Naive B cell (primary cell): ENCODE measurements around the gene ASB10. TPM values are rescaled to one million over a fixed set of nuclear protein-coding genes. Genes with fewer than 3 reads are reported as not detected.

ENCODE experiments used
- ATAC-seq, 2 donors: fragments of 150-1000 bp; cut with Tn5 transposase; 2 replicates each; pipeline ENCODE4 v1.10.0; 2021; ENCODE audit warnings: low read depth in 2 of 2, mild to moderate bottlenecking in 2 of 2, moderate library complexity in 2 of 2
- DNase-seq: peaks from one replicate; pipeline ENCODE4 v3.0.0; 2022
- H3K27ac Mint-ChIP-seq, 6 donors: one replicate each; pipeline ENCODE4 v1.8.0; 2020 to 2022; ENCODE audit warnings: mild to moderate bottlenecking in 6 of 6, mixed read lengths in 6 of 6, moderate library complexity in 5 of 6, inconsistent platforms in 2 of 6
- H3K27me3 Mint-ChIP-seq, 3 donors: one replicate each; pipeline ENCODE4 v1.8.0; 2021 to 2022; ENCODE audit warnings: mixed read lengths in 3 of 3, mild to moderate bottlenecking in 1 of 3
- H3K36me3 Mint-ChIP-seq, 2 donors: one replicate each; pipeline ENCODE4 v1.8.0; 2020 to 2022; ENCODE audit warnings: mixed read lengths in 2 of 2, inconsistent platforms in 1 of 2, mild to moderate bottlenecking in 1 of 2
- H3K4me1 Mint-ChIP-seq, 3 donors: one replicate each; pipeline ENCODE4 v1.8.0; 2020 to 2022; ENCODE audit warnings: mixed read lengths in 3 of 3, inconsistent platforms in 1 of 3, mild to moderate bottlenecking in 1 of 3, moderate library complexity in 1 of 3
- H3K4me3 Mint-ChIP-seq, 8 donors: one replicate each; pipeline ENCODE4 v1.8.0; 2020 to 2022; ENCODE audit warnings: mild to moderate bottlenecking in 8 of 8, mixed read lengths in 8 of 8, moderate library complexity in 8 of 8, inconsistent platforms in 2 of 8
- H3K9me3 Mint-ChIP-seq, 7 donors: one replicate each; pipeline ENCODE4 v1.8.0; 2020 to 2022; ENCODE audit warnings: mixed read lengths in 7 of 7, mild to moderate bottlenecking in 5 of 7, inconsistent platforms in 2 of 7, moderate library complexity in 1 of 7
- polyA plus RNA-seq, 6 donors: library from polyadenylated mRNA; unstranded; fragments of 300-500 nt; fragmentation: Illumina TruSeq; gene quantifications; one replicate each; pipeline ENCODE4 v1.2.3, GENCODE V29; 2021; ENCODE audit warnings: low read depth in 6 of 6

ASB10 gene
- polyA plus RNA-seq, 6 donors from 2014 or later, result not detected

DNA sequence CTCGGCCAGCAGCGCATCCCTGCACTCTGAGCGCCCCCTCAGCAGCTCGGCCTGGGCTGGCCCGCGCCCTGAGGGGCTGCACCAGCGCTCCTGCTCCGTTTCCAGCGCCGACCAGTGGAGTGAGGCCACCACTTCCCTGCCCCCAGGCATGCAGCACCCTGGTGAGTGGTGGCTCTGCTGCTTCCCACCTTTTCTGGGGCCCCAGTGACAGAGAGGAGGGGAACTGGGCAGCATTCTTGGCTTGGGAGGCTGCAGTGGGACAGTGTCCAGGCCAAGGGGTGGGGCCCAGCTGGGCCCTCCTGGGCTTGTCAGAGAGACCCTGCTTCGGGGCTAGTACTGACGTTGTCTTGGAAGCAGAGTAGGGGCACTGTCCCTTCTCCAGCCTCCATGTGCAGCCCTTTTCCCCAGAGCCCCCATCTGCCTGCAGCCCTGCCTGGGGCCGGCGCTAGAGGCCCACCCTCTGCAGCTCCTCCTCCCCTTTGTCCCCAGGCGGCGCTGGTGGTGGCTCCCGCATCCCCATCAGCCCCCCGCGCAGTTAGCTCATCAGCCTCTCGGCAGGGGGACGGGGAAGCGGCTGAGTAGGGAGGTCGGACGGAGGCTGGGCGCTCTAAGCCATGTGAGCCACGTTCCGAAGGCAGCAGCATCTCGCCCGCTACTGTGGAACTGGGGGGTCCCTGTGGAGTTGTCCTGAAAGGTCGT lies 48.7 kb downstream of the ASB10 start:
- Mint-ChIP-seq H3K4me3 (no peak overlapping the region), H3K9me3 (no peaks in the 10 kb centered on the region), H3K4me1 (no peaks in the 10 kb centered on the region), H3K27me3 (peaks cover 4 to 13% (median 9%) of the 10 kb centered on the region in 3 donors), H3K27ac (no peak overlapping the region), H3K36me3 (no peaks in the 10 kb centered on the region)
- DNase-seq (no peak), ATAC-seq (no peak)

DNA sequence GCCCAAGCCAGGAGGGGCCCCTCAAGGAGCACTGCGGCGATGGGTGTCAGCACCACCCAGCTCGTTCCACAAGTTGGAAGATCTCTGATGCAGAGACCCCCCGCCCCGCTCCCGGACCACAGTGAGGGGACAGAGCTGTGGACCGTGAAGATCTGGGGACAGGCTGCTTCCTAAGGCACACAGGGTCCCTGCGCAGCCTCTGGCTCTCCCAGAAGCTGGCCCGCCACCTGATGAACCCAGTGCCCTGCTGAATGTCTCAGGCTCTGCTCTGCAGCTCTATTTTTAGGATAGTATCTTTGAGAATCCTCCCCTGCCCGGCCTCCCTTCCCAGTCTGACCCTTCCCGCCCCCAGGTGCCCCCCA lies 49.3 kb downstream of the ASB10 start:
- Mint-ChIP-seq H3K4me1 (no peaks in the 10 kb centered on the region), H3K27ac (no peak overlapping the region), H3K4me3 (no peak overlapping the region), H3K27me3 (peaks cover 4 to 10% (median 9%) of the 10 kb centered on the region in 3 donors), H3K9me3 (no peaks in the 10 kb centered on the region), H3K36me3 (no peaks in the 10 kb centered on the region)
- DNase-seq, result no peak
- ATAC-seq, result no peak

DNA sequence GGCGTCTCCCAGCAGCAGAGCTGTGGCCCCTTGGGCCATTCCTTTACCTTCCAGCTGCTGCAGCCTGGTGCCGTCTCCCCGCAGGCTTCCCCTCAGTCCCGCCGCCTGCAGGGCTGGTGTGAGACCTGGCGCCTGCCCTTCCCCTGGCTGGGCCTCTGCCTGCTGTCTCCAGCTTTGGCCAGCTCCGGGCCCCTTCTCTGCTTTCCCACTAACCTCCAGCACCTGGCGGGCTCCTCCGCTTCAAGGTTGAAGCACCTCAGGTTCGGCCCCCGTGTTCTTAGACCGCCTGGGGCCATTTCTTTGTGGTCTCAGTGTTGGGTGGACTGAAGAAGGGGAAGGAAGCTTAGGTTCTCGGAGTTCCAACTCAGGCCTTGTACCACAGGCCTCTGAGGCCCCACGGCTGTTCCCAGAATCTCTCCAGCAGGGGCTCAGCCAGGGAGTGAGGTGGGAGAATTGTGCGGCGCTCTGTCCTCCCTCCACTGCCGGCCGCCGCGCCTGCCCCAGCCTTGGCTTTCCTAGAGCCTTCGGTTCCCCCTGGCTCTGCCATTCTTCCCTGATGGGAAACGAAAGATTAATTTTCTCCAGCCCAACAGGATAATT lies 49.9 kb downstream of the ASB10 start:
- no peak overlapping the region for H3K4me3 Mint-ChIP-seq
- H3K36me3 Mint-ChIP-seq, result no peaks in the 10 kb centered on the region
- DNase-seq, result no peak
- ATAC-seq, result no peak
- no peaks in the 10 kb centered on the region for H3K4me1 Mint-ChIP-seq
- H3K27ac Mint-ChIP-seq, result no peak overlapping the region
- peaks cover 4 to 10% (median 9%) of the 10 kb centered on the region in 3 donors for H3K27me3 Mint-ChIP-seq
- H3K9me3 Mint-ChIP-seq, result peaks cover 0 to 2% (median 0%) of the 10 kb centered on the region in 7 donors

DNA sequence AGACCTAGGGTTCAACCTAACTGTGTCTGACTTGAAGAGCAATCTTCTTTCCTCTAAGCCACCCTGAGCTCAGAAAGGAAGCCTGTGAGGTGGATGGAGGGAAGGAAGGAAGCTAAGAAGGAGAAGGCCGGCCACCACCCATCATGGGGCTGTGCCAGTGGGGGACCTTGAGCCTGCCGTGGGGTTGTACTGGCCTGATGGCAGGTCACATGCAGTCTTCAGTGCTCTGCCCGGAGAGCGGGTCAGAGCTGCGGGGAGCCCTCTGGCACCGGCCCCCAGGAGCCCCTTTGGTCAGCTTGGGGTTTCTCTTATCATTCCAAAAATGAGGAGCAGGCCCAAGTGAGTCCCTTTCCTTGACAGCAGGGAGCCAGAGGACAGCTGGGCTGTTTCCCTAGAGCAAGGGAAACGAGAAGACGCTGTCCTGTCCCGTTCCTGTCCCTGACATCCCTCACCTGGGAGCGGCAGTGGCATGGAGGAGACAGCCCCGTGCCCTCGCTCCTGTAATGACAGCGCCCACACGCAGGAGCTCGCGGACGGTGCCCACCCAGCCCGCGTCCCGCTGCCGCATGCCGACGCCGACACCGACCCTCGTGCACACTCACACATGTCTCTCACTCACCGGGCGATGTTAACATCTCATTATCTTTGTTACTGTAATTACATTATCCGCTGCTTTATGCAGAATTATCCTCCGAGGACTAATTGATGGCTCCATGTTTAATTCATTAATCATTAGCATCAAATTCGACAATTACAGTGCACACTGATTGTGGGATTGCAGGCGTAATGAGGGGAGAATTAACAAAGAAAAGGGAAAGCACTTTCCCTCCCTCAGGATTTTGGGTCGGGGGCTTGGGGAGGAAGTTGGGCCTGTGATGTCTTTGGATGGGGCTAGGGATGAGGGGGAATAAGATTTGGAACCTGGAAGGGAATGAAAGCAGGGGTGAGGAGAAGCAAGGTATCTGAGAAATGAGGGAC lies 50.9 kb downstream of the ASB10 start:
- Mint-ChIP-seq H3K4me1 (no peaks in the 10 kb centered on the region), H3K27ac (peak overlapping the region in 1 of 6 donors; percentile 80), H3K4me3 (no peak overlapping the region), H3K9me3 (peaks cover 0 to 2% (median 0%) of the 10 kb centered on the region in 7 donors), H3K27me3 (peaks cover 4 to 10% (median 9%) of the 10 kb centered on the region in 3 donors), H3K36me3 (no peaks in the 10 kb centered on the region)
- ATAC-seq (no peak), DNase-seq (no peak)

DNA sequence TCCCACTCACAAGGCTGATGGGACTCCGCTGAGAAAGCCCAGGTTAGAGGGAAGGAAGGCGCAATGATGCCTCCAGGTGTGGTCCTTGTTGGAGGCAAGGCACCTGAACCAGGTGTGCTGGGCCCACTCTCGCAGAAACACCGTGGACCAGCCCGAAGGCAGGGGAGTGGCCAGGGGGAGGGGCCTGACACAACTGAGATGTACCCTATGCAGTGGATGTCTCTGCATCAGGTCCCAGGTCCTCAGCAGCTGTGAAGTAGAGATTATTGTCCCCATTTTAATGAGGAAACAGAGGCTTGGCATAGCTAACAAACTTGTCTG lies 51.6 kb downstream of the ASB10 start:
- peaks cover 0 to 2% (median 0%) of the 10 kb centered on the region in 7 donors for H3K9me3 Mint-ChIP-seq
- ATAC-seq (no peak), DNase-seq (no peak)
- no peaks in the 10 kb centered on the region for H3K36me3 Mint-ChIP-seq
- H3K4me3 Mint-ChIP-seq, result no peak overlapping the region
- H3K27me3 Mint-ChIP-seq, result peaks cover 4 to 10% (median 9%) of the 10 kb centered on the region in 3 donors
- no peak overlapping the region for H3K27ac Mint-ChIP-seq
- H3K4me1 Mint-ChIP-seq, result no peaks in the 10 kb centered on the region

DNA sequence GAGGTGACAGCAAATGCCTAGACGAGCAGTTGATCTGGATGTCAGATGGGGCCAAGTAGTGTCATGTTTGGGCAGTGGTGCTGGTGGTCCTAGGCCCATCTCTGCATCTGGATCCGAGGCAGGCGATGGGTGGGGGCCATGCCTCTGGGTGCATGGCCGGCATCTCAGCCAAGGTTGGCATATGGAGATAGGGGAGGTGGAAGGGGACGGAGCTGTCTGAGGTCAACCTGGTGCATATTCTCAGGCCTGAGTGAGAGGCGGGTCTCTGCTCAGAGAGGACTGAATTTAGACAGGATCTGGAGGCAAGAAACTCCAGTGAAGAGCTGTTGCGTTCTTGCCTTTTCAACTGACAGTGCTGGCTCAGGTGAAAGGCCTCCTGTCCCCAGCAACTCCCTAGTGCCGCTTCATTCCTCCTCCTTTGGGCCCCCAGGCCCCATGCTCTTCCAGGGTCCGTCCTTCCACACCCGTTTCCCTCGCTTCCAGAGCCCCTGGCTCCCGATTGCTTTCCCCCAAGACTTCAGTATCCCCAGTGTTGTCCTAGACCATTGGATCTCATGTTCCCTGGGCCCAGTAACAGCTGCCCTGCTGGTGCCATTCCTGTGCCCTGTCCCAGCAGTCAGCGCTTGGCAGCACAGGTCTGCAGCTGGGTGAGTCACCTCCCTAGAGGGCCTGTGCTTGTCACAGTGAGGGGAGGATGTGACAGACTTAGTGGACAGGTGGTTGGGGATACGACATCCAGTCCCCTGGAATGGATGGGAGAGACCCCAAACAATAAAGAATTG lies 52.1 kb downstream of the ASB10 start:
- DNase-seq (no peak), ATAC-seq (no peak)
- Mint-ChIP-seq H3K27me3 (peaks cover 4 to 10% (median 9%) of the 10 kb centered on the region in 3 donors), H3K9me3 (peaks cover 0 to 2% (median 0%) of the 10 kb centered on the region in 7 donors), H3K4me3 (no peak overlapping the region), H3K36me3 (no peaks in the 10 kb centered on the region), H3K4me1 (no peaks in the 10 kb centered on the region), H3K27ac (no peak overlapping the region)

DNA sequence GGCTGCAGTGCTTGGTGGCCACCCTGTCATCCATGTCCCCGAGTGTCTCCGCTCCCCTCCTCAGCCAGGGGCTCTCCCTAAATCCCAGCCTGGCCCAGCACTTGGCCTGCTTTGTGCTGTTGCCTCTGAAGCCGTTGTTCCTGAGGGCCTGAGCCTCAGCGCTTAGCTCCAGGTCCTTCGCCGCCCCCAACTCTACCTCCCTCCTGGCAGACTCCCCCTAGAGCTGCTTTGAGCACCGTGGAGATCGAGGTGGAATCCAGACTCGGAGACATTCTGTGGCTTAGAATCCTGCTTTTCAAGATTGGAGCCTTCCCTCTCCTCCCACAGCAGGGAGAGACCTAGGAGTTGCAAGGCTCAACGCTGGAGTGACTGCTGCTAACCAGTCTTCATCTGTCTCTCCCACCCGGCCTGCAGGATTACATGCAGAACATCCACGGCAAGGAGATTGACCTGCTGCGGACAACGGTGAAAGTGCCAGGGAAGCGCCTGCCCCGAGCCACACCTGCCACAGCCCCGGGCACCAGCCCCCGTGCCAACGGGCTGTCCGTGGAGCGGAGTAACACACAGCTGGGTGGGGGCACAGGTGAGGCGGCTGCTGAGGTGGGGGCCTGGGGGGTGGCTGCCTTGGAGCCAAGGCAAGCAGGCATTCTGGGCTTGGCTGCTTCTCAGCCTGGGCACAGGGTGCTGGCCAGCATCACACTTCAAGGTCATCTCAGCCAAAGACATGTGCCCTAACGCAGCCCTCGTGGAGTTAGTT lies 52.9 kb downstream of the ASB10 start:
- no peak overlapping the region for H3K4me3 Mint-ChIP-seq
- DNase-seq (no peak), ATAC-seq (no peak)
- H3K9me3 Mint-ChIP-seq, result peaks cover 0 to 2% (median 0%) of the 10 kb centered on the region in 7 donors
- no peaks in the 10 kb centered on the region for H3K36me3 Mint-ChIP-seq
- H3K27ac Mint-ChIP-seq, result no peak overlapping the region
- no peaks in the 10 kb centered on the region for H3K4me1 Mint-ChIP-seq
- H3K27me3 Mint-ChIP-seq, result peaks cover 4 to 8% (median 6%) of the 10 kb centered on the region in 3 donors

DNA sequence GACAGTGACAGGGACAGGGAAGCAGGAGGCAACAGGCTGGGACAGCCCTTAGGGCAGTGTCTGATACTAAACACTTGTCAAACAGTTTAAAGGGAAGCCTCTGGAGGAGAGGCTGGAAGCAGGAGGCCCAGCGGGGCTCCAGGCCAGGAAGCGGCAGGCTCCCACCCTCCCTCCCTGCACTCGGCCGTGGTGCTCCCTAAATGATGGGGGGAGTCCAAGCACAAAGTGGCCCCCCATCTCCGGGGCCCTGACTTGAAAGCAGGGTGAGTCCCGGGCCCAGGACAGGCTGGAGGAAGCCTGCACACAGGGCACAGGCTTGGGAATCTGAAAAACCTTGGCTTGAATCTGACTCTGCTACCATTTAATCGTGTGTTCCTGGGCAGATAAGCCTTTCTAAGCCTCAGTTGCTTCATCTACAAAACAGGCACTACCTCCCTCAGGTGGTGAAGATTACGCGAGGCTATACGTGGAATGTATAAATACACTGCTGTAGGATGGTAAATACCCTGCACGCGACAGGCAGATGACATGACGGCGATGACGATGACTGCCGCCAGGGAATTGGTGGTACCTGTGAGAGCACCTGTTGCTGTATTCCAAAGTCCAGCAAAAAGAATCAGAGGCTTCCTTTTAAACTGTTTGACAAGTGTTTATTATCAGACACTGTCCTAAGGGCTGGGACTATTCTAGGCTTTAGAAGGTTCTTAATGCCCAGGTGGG lies 53.6 kb downstream of the ASB10 start:
- H3K36me3 Mint-ChIP-seq, result no peaks in the 10 kb centered on the region

DNA sequence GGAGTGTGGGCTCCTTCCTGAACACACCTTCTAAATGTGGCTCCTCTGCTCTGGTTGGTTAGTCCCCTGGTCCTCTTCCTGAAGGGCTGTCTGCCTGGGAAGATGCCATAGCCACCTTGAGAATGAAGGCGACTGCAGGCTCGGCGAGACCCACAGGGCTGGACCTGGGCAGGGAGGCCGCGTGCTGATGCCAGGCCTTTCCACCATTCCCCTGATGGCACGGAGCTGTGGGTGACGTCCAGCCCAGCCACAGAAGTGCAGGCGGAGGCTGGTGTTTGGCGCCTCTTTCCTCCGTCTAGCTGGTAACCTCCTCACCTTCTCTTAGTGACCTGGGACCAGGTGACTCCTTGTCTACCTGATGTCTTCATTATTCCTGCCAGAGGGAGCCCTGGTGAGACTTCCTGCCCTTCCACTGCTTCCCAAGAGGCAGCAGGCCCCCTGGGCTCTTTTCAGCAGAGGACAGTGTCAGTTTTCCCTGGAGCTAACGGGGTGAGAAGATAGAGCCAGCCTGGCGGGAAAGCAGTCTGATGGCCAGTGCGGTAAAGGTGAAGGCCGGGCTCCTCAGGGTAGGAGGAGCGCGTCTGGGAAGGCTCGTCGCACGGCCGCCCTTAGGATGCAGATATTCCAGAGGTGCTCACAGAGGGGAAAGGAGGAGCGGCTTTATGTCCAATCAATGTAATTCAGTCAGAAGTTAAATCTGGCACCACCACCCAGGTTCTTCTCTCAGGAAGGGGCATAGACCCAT lies 54.4 kb downstream of the ASB10 start:
- no peak for DNase-seq
- no peak overlapping the region for H3K27ac Mint-ChIP-seq
- H3K4me3 Mint-ChIP-seq, result peak overlapping the region in 1 of 8 donors; percentile 29
- no peaks in the 10 kb centered on the region for H3K4me1 Mint-ChIP-seq
- H3K36me3 Mint-ChIP-seq, result no peaks in the 10 kb centered on the region
- ATAC-seq, result no peak
- peaks cover 0 to 2% (median 0%) of the 10 kb centered on the region in 3 donors for H3K27me3 Mint-ChIP-seq
- H3K9me3 Mint-ChIP-seq, result peaks cover 0 to 2% (median 0%) of the 10 kb centered on the region in 7 donors

More for the DNA sequence above, 53.6 kb downstream of the ASB10 start:
- H3K4me1 Mint-ChIP-seq, result no peaks in the 10 kb centered on the region
- no peak overlapping the region for H3K27ac Mint-ChIP-seq
- DNase-seq (no peak), ATAC-seq (no peak)
- peak overlapping the region in 1 of 8 donors; percentile 29 for H3K4me3 Mint-ChIP-seq
- H3K9me3 Mint-ChIP-seq, result peaks cover 0 to 2% (median 0%) of the 10 kb centered on the region in 7 donors
- H3K27me3 Mint-ChIP-seq, result peaks cover 0 to under 1% (median 0%) of the 10 kb centered on the region in 3 donors

DNA sequence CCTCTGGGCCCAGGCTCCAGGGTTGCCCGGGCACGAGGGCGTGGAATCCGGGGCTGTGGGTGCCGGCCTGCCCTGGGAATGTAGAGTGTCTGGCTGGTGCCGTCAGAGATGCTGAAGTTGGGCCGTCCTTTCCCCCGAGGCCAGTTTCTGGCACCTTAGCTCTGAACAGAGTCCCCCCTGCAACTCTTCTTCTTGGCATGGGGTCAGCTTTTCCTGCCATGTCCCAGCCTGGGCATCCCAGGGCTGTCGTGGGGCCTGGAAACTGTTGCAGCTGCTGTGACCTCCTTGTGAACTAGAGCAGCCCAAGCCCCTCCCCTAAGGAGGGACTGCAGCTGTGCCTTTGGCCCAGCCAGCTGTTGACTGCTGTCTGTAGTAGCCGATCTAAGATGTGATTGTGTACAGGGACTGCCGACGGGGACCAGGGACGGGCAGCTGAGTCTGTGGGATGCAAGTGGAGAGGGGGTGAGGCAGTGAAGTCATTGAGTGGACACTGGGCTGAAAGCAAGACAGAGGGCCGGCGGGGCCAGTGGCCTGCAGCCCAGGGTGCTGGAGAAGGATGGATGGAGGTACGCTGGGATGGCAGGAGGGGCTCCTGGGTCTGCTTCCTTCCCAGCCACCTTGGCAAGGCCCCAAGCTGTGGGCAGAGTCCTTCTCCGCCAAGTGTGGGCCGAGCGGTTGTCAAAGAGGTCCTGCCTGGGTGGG lies 55.3 kb downstream of the ASB10 start:
- Mint-ChIP-seq H3K27ac (peak overlapping the region in 1 of 6 donors; percentile 85), H3K9me3 (peaks cover 0 to 2% (median 0%) of the 10 kb centered on the region in 7 donors), H3K27me3 (peaks cover 0 to 4% (median 0%) of the 10 kb centered on the region in 3 donors), H3K4me3 (no peak overlapping the region), H3K4me1 (no peaks in the 10 kb centered on the region), H3K36me3 (no peaks in the 10 kb centered on the region)
- ATAC-seq (no peak), DNase-seq (no peak)

DNA sequence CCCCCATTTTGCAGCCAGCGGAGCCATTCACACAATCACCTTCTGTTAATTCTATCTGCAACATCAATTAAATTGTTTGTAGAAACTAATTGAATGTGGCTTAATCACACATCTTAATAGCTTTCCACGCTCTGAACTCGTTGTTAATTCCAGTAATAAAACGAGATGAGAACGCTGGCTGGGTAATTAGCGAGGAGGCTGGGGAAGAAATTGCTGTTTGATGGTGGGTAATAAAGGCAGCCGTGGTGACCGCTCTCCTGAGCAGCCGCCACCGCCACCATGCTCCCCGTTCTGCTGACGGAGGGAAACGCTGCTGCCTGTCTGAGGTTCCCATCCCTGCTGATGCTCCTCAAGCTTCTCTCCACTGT lies 55.8 kb downstream of the ASB10 start:
- DNase-seq (no peak), ATAC-seq (no peak)
- H3K4me1 Mint-ChIP-seq, result no peaks in the 10 kb centered on the region
- H3K4me3 Mint-ChIP-seq, result no peak overlapping the region
- H3K27me3 Mint-ChIP-seq, result peaks cover 0 to 4% (median 0%) of the 10 kb centered on the region in 3 donors
- peaks cover 0 to 2% (median 0%) of the 10 kb centered on the region in 7 donors for H3K9me3 Mint-ChIP-seq
- no peaks in the 10 kb centered on the region for H3K36me3 Mint-ChIP-seq
- H3K27ac Mint-ChIP-seq, result no peak overlapping the region
